Endothelial cell of umbilical vein (primary cell): ENCODE measurements around the gene ACSL4. TPM values are rescaled to one million over a fixed set of nuclear protein-coding genes. Genes with fewer than 3 reads are reported as not detected.
"Not testable (repeated sequence)": the region's sequence is repeated elsewhere in the genome, so short reads cannot be mapped to it uniquely, and the experiment has no call there.

ENCODE experiments used
- BruUV-seq: library from RNA; stranded (reverse); fragments of 400-500 nt; replicated peaks from 2 replicates; lab custom pipeline; 2021; lab: Mats Ljungman, UMichigan
- CTCF ChIA-PET: fragments of 300-600, 350-600 bp; sonication (Branson Sonifier 250); formaldehyde crosslinking; loops from one replicate; lab custom pipeline; 2021; ENCODE audit warnings: antibody characterized with exemption, inconsistent platforms; lab: Charles Lee
- POLR2A ChIA-PET: fragments of 300-600, 350-600 bp; sonication (Branson Sonifier 250); formaldehyde crosslinking; loops from one replicate; lab custom pipeline; 2021; ENCODE audit warnings: antibody characterized with exemption, inconsistent platforms; lab: Charles Lee
- DNase-seq: peaks from one replicate; pipeline ENCODE4 v3.0.0-alpha.2; 2011; ENCODE audit warnings: low read depth, low spot score
- FAIRE-seq: peaks from 2 replicates; lab custom pipeline; 2011; peaks lifted over from hg19 to GRCh38; lab: Jason Lieb, UNC
- H2AFZ ChIP-seq: 2 replicates; pipeline ENCODE4 v1.6.0; 2012; ENCODE audit warnings: low read depth, low read length, control low read depth, inconsistent platforms
- H3K27ac ChIP-seq: 2 replicates; pipeline ENCODE4 v1.5.1; 2011; ENCODE audit warnings: low read depth, mild to moderate bottlenecking, control low read depth, low read length, moderate library complexity; ENCODE audit not compliant: insufficient read depth
- H3K27me3 ChIP-seq, 2 experiments: 2 replicates each; pipeline versions ENCODE4 v1.6.0 to v1.6.1; 2011; ENCODE audit warnings: low read length in 2 of 2, mixed read lengths in 1 of 2; ENCODE audit not compliant: control insufficient read depth in 2 of 2, insufficient read depth in 2 of 2
- H3K36me3 ChIP-seq, 2 experiments: 2 replicates in 1 of 2; 3 replicates in 1 of 2; pipeline ENCODE4 v1.5.1; 2011; ENCODE audit warnings: low read length in 2 of 2, mild to moderate bottlenecking in 1 of 2, moderate library complexity in 1 of 2; ENCODE audit not compliant: control insufficient read depth in 2 of 2, insufficient read depth in 2 of 2; ENCODE audit errors: extremely low read depth in 1 of 2
- H3K4me1 ChIP-seq: 3 replicates; pipeline ENCODE4 v1.5.1; 2011; ENCODE audit warnings: mild to moderate bottlenecking, low read length; ENCODE audit not compliant: control insufficient read depth, insufficient read depth; ENCODE audit errors: extremely low read depth
- H3K4me2 ChIP-seq: 2 replicates; pipeline ENCODE4 v1.6.1; 2011; ENCODE audit warnings: low read length, control low read depth, mixed read lengths; ENCODE audit not compliant: insufficient read depth
- H3K4me3 ChIP-seq, 3 experiments: fragments of 200-600 bp in 1 of 3; sonication (generic), shearing (Covaris generic) in 1 of 3; replicated peaks in 1 of 3; 2 replicates each; pipeline ENCODE4 v1.5.1; 2011 to 2016; ENCODE audit warnings: control low read depth in 3 of 3, low read length in 3 of 3, mild to moderate bottlenecking in 2 of 3, inconsistent platforms in 1 of 3, low read depth in 1 of 3, moderate library complexity in 1 of 3; ENCODE audit not compliant: insufficient read depth in 1 of 3
- H3K79me2 ChIP-seq: 2 replicates; pipeline ENCODE4 v1.6.0; 2012; ENCODE audit warnings: low read length, inconsistent platforms; ENCODE audit not compliant: control insufficient read depth, insufficient read depth
- H3K9ac ChIP-seq: replicated peaks from 2 replicates; pipeline ENCODE3; 2011; ENCODE audit warnings: low read length, control low read depth; ENCODE audit not compliant: insufficient read depth; ENCODE audit errors: extremely low read depth
- H3K9me1 ChIP-seq: replicated peaks from 3 replicates; pipeline ENCODE4 v1.6.0; 2011; ENCODE audit warnings: mild to moderate bottlenecking, low read length; ENCODE audit not compliant: control insufficient read depth, insufficient read depth; ENCODE audit errors: extremely low read depth
- H3K9me3 ChIP-seq: replicated peaks from 2 replicates; pipeline ENCODE4 v1.5.1; 2012; ENCODE audit warnings: low read length, inconsistent platforms; ENCODE audit not compliant: control insufficient read depth, insufficient read depth
- H4K20me1 ChIP-seq: replicated peaks from 2 replicates; pipeline ENCODE3; 2011; ENCODE audit warnings: mild to moderate bottlenecking, low read length; ENCODE audit not compliant: control insufficient read depth, insufficient read depth; ENCODE audit errors: extremely low read depth
- FOS ChIP-seq: IDR thresholded peaks from 2 replicates; pipeline ENCODE4 v1.6.1; 2011; ENCODE audit warnings: mild to moderate bottlenecking, low read length, moderate library complexity, borderline replicate concordance; ENCODE audit not compliant: insufficient read depth
- GATA2 ChIP-seq: IDR thresholded peaks from 2 replicates; pipeline ENCODE4 v1.7.0; 2011; ENCODE audit warnings: low read depth, mild to moderate bottlenecking, moderate library complexity, mixed read lengths, low read length; ENCODE audit not compliant: insufficient read length, insufficient read depth
- JUN ChIP-seq: IDR thresholded peaks from 2 replicates; pipeline ENCODE4 v1.6.1; 2011; ENCODE audit warnings: borderline replicate concordance, low read depth; ENCODE audit not compliant: insufficient read length, insufficient read depth
- MYC ChIP-seq: IDR thresholded peaks from one replicate; pipeline ENCODE4 v1.6.1; 2011; ENCODE audit warnings: mild to moderate bottlenecking, low read depth, low read length
- POLR2A ChIP-seq: IDR thresholded peaks from 2 replicates; pipeline ENCODE4 v1.6.1; 2012; ENCODE audit warnings: low read depth, mild to moderate bottlenecking, control low read depth, low read length
- POLR2AphosphoS5 ChIP-seq: IDR thresholded peaks from 2 replicates; pipeline ENCODE4 v1.6.1; 2012; ENCODE audit warnings: low read depth, mild to moderate bottlenecking, control low read depth, low read length, moderate library complexity; ENCODE audit not compliant: insufficient read depth
- dilution Hi-C: fragments of 300-500 bp; cut with MboI; formaldehyde crosslinking; loops from one replicate; pipeline ENCODE4 v1.15.0; 2019; ENCODE audit warnings: low sequenced_read_pairs; ENCODE audit not compliant: extremely low pct_ligation_motif_present
- intact Hi-C: fragments of 100-400 bp; cut with micrococcal nuclease; formaldehyde crosslinking; loops from one replicate; pipeline ENCODE4 v1.10.0; 2022
- polyA plus RNA-seq, 4 experiments: library from polyadenylated mRNA; depleted of rRNA in 3 of 4; stranded (reverse) in 3 of 4; unstranded in 1 of 4; fragments of >200 nt; gene quantifications; 2 replicates each; pipeline versions ENCODE4 v1.2.1 to v1.2.3, GENCODE V29; 2011 to 2012; ENCODE audit warnings: missing spikeins in 1 of 4
- total RNA-seq: library from RNA; stranded (reverse); gene quantifications from 2 replicates; pipeline ENCODE4 v1.2.3, GENCODE V29; 2021
- TF ChIP-seq, protein P1 (sequence below), 2 donors: IDR thresholded peaks; 1 replicate in 1 of 2; 2 replicates in 1 of 2; pipeline ENCODE4 v1.5.1; 2011; ENCODE audit warnings: low read length in 2 of 2, mild to moderate bottlenecking in 2 of 2, moderate library complexity in 2 of 2, control low read depth in 1 of 2, inconsistent platforms in 1 of 2, low read depth in 1 of 2; ENCODE audit not compliant: insufficient read depth in 1 of 2; ENCODE audit errors: extremely low read depth in 1 of 2

The ACSL4 gene
- total and polyA plus RNA-seq, 2 donors (not counting 3 experiments of a cell fraction or from before 2014, with no cell fraction given): 20.7 to 85.5 TPM

DNA sequence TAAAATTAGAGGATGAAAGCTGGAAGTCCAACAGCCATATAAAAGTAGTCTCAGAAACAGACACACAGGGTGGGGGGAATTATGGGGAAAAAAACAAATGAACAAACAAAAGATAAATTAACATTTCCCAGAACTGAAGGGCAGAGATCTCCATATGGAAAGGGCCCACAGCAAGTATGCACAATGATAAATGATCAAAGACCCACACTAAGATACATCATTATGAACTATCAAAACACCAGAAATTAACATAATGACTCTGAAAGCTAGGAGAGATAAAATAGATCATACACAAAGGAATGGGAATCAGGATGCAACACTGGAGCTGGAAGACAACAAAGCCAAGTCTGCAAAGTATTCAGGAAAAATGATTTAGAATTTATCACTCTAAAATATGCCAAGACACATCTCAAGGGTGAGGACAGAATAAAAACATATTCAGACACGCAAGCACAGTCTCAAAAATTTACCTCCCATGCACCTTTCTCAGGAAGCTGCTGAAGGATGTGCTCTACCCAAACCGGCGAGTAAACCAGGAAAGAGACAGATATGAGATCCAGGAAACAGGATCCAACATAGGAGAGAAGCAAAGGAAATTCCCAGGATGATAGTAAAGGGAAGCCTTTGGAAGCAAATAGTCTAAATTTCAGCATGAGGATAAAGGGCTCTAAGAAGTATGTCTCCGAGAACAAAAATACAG, 77.4 kb downstream of the ACSL4 start:
- Histone ChIP-seq H4K20me1 (no peaks in the 10 kb centered on the region), H3K4me2 (no peak overlapping the region), H2AFZ (no peak overlapping the region), H3K9me1 (no peaks in the 10 kb centered on the region), H3K27ac (no peak overlapping the region), H3K4me1 (no peaks in the 10 kb centered on the region), H3K9ac (no peak overlapping the region), H3K36me3 (no peaks in the 10 kb centered on the region), H3K79me2 (peaks cover 25% of the 10 kb centered on the region), H3K9me3 (no peaks in the 10 kb centered on the region), H3K4me3 (no peak overlapping the region), H3K27me3 (no peaks in the 10 kb centered on the region)
- intact Hi-C loops: no loop called here
- FAIRE-seq (no peak), DNase-seq (no peak)
- CTCF ChIA-PET: interaction anchor here (1.3 kb wide), 1 partner anchor 235 kb away, joined by 3 read pairs; no protein-coding TSS in a partner anchor
- no TSS peak for BruUV-seq
- POLR2A ChIA-PET: no interaction called here
- dilution Hi-C loops: no loop called here
- TF ChIP-seq FOS (no peak), POLR2A (no peak), GATA2 (no peak)

DNA sequence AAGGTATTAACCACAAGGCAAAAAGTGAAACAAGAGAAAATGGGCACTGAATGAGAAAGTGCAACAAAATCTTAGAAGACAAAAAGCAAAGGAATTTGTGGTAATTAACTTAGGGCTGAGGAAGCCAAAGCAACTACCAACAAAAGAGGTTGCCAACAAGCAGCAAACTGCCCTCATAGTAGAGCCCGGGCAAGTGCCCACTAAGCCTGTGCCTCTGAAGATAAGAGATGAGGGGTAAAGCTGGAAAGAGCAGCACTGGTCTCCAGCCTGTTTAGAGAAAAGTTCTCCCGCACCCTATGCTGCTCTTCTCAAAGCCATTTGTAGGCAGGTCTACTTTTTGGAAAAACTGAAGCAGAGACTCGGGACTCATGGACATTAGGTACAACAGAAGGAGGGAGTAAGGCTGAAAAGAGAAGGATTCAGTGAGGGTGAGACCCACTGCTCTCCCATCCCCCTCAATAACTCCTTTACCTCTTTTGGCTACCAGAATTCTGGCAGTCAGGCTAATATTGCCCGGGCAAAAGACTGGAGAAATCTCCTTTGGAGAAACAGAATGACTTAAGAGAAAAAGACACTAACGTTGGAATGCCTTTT, 78.4 kb downstream of the ACSL4 start:
- Histone ChIP-seq H3K79me2 (peaks cover 27% of the 10 kb centered on the region), H4K20me1 (no peaks in the 10 kb centered on the region), H3K36me3 (no peaks in the 10 kb centered on the region), H3K9me3 (no peaks in the 10 kb centered on the region), H3K4me3 (no peak overlapping the region), H3K4me2 (no peak overlapping the region), H3K27me3 (no peaks in the 10 kb centered on the region), H3K4me1 (no peaks in the 10 kb centered on the region), H3K9ac (no peak overlapping the region), H3K27ac (no peak overlapping the region), H2AFZ (no peak overlapping the region), H3K9me1 (no peaks in the 10 kb centered on the region)
- no peak for TF ChIP-seq FOS
- TF ChIP-seq, protein P1, sequence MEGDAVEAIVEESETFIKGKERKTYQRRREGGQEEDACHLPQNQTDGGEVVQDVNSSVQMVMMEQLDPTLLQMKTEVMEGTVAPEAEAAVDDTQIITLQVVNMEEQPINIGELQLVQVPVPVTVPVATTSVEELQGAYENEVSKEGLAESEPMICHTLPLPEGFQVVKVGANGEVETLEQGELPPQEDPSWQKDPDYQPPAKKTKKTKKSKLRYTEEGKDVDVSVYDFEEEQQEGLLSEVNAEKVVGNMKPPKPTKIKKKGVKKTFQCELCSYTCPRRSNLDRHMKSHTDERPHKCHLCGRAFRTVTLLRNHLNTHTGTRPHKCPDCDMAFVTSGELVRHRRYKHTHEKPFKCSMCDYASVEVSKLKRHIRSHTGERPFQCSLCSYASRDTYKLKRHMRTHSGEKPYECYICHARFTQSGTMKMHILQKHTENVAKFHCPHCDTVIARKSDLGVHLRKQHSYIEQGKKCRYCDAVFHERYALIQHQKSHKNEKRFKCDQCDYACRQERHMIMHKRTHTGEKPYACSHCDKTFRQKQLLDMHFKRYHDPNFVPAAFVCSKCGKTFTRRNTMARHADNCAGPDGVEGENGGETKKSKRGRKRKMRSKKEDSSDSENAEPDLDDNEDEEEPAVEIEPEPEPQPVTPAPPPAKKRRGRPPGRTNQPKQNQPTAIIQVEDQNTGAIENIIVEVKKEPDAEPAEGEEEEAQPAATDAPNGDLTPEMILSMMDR (IDR thresholded peaks at IDR 0.05; ENCODE audit: extremely low read depth in 1 of 2, insufficient read depth in 1 of 2, low read depth in 1 of 2, low read length in 2 of 2): no peak
- no peak for TF ChIP-seq JUN
- no peak for TF ChIP-seq POLR2A
- TF ChIP-seq POLR2AphosphoS5: no peak
- no peak for TF ChIP-seq MYC
- DNase-seq: no peak
- FAIRE-seq: no peak
- BruUV-seq: no TSS peak
- intact Hi-C loops (no loop called here), dilution Hi-C loops (no loop called here)
- CTCF ChIA-PET: interaction anchor here (1.3 kb wide), 1 partner anchor 237 kb away, joined by 3 read pairs; no protein-coding TSS in a partner anchor
- POLR2A ChIA-PET: no interaction called here

DNA sequence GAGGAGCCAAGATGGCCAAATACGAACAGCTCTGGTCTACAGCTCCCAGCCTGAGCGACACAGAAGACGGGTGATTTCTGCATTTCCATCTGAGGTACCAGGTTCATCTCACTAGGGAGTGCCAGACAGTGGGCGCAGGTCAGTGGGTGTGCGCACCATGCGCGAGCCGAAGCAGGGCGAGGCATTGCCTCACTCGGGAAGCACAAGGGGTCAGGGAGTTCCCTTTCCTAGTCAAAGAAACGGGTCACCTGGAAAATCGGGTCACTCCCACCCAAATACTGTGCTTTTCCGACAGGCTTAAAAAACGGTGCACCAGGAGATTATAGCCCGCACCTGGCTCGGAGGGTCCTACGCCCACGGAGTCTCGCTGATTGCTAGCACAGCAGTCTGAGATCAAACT, 88.4 kb downstream of the ACSL4 start:
- dilution Hi-C loops, BruUV-seq, H2AFZ ChIP-seq, H3K27ac ChIP-seq, H4K20me1 ChIP-seq, H3K9me1 ChIP-seq, H3K27me3 ChIP-seq, CTCF ChIA-PET, FAIRE-seq, intact Hi-C loops, H3K9ac ChIP-seq, H3K9me3 ChIP-seq, H3K4me3 ChIP-seq, POLR2A ChIA-PET, H3K4me2 ChIP-seq, H3K36me3 ChIP-seq, DNase-seq, H3K79me2 ChIP-seq, H3K4me1 ChIP-seq: not testable (repeated sequence)
